SK-N-SH treated with all-trans-retinoic acid at 6 μM for 48 hours (cell line): ENCODE measurements around the gene AS3MT.

Experiments
- ARNTL ChIP-seq: fragments of 450-650 bp; formaldehyde crosslinking; IDR thresholded peaks from 2 replicates; pipeline ENCODE4 v1.5.0; 2020; ENCODE audit warnings: low read depth, mild to moderate bottlenecking, moderate library complexity, borderline replicate concordance
- BACH2 ChIP-seq: fragments of 250-450 bp; sonication (Bioruptor Pico); IDR thresholded peaks from 2 replicates; pipeline ENCODE4 v1.9.0; 2021; ENCODE audit warnings: mild to moderate bottlenecking, borderline replicate concordance
- CREB5 ChIP-seq: fragments of 250-450 bp; sonication (Bioruptor Pico); IDR thresholded peaks from 2 replicates; pipeline ENCODE4 v1.5.1; 2020; ENCODE audit warnings: low read depth, mild to moderate bottlenecking, moderate library complexity
- ISL1 ChIP-seq: fragments of 250-450 bp; sonication (Bioruptor Pico); IDR thresholded peaks from 2 replicates; pipeline ENCODE4 v2.1.2; 2022; ENCODE audit warnings: mild to moderate bottlenecking, moderate library complexity
- RARB ChIP-seq: fragments of 250-450 bp; sonication (Bioruptor Pico); IDR thresholded peaks from 2 replicates; pipeline ENCODE4 v1.8.0; 2021; ENCODE audit warnings: mild to moderate bottlenecking, moderate library complexity
- TOX ChIP-seq: fragments of 250-450 bp; sonication (Bioruptor Pico); IDR thresholded peaks from 2 replicates; pipeline ENCODE4 v1.8.0; 2021; ENCODE audit warnings: mild to moderate bottlenecking, moderate library complexity, borderline replicate concordance
- TSHZ2 ChIP-seq: fragments of 250-450 bp; sonication (Bioruptor Pico); IDR thresholded peaks from 2 replicates; pipeline ENCODE4 v1.5.0; 2020; ENCODE audit warnings: mild to moderate bottlenecking, moderate library complexity
- ZC3H10 ChIP-seq: fragments of 250-450 bp; sonication (Bioruptor Pico); IDR thresholded peaks from 2 replicates; pipeline ENCODE4 v1.5.1; 2021; ENCODE audit warnings: mild to moderate bottlenecking, moderate library complexity
- ZFP3 ChIP-seq: fragments of 250-450 bp; sonication (Bioruptor Pico); IDR thresholded peaks from 2 replicates; pipeline ENCODE4 v1.5.0; 2020; ENCODE audit warnings: mild to moderate bottlenecking, moderate library complexity
- ZFP30 ChIP-seq: fragments of 450-650 bp; formaldehyde crosslinking; IDR thresholded peaks from 2 replicates; pipeline ENCODE4 v1.5.0; 2022; ENCODE audit warnings: mild to moderate bottlenecking, moderate library complexity
- ZNF565 ChIP-seq: fragments of 450-650 bp; formaldehyde crosslinking; conservative IDR thresholded peaks from 2 replicates; pipeline ENCODE4 v1.5.0; 2020; ENCODE audit warnings: low read depth, mild to moderate bottlenecking, moderate library complexity

- TF ChIP-seq ZC3H10, result no peak
- TF ChIP-seq ZFP30 (CRISPR knock-in tag), result no peak
- no peak for TF ChIP-seq ZFP3 (CRISPR knock-in tag)
- TF ChIP-seq ISL1 (CRISPR knock-in tag), result no peak
- no peak for TF ChIP-seq ZNF565 (CRISPR knock-in tag)
- no peak for TF ChIP-seq TSHZ2 (CRISPR knock-in tag)
- no peak for TF ChIP-seq CREB5 (CRISPR knock-in tag)
- no peak for TF ChIP-seq ARNTL (CRISPR knock-in tag)
- TF ChIP-seq RARB (CRISPR knock-in tag), result no peak
- no peak for TF ChIP-seq TOX (CRISPR knock-in tag)
- TF ChIP-seq BACH2, result no peak
These were observed 46.9 kb downstream of the AS3MT start for GRCh38 chr10:102916173-102916572.
